ENCODE data around the gene COL5A2. TPM values are rescaled to one million over a fixed set of nuclear protein-coding genes. Genes with fewer than 3 reads are reported as not detected.

Gene COL5A2
- total and polyA plus RNA-seq, 9 of the 15 experiments (the other 6 are each of a cell fraction or from before 2014, with no cell fraction given) = 0.01 to 0.54 (median 0.19) TPM

DNA sequence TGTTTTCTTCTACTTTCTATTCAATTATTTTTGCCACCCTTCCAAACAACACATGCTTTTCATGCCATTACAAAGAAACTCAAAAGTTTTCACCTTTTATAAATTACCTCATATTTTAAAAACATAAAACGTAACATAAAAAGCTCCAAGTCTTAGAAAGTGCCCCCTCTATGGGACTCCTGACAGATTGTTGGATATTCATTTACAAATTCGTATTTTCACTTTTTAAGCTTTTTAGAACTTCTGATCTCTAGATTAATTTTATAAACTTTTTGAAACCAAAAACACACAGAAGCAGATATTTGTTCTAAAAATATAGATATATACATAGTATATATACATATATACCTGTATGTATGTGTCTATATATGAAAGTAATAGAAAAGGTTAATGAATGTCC is 1.5 kb downstream of the COL5A2 start:
- Histone ChIP-seq H4K20me1 (replicated peaks; ENCODE audit: control insufficient read depth, insufficient read depth, low read length) (no peaks in the 10 kb centered on the region), H3K27me3 (ENCODE audit: control insufficient read depth in 2 of 2, insufficient read depth in 2 of 2, low read length in 2 of 2) (no peaks in the 10 kb centered on the region), H3K79me2 (ENCODE audit: control insufficient read depth, insufficient read depth, low read length) (no peaks in the 10 kb centered on the region), H3K27ac (ENCODE audit: extremely low read depth, low read depth, low read length) (no peak overlapping the region), H3K36me3 (ENCODE audit: control insufficient read depth, insufficient read depth, low read length) (no peaks in the 10 kb centered on the region), H3K4me1 (replicated peaks in 1 of 2; ENCODE audit: control insufficient read depth in 2 of 2, insufficient read depth in 2 of 2, low read length in 2 of 2) (no peaks in the 10 kb centered on the region), H3K9me1 (ENCODE audit: control insufficient read depth, insufficient read depth, low read length) (no peaks in the 10 kb centered on the region), H3K4me3 (no peak overlapping the region), H2AFZ (ENCODE audit: low read depth, low read length) (no peak overlapping the region), H3K4me2 (ENCODE audit: insufficient read depth, low read length) (no peak overlapping the region), H3K9ac (ENCODE audit: insufficient read depth in 1 of 2, low read depth in 2 of 2, low read length in 2 of 2) (no peak overlapping the region), H3K9me3 (replicated peaks; ENCODE audit: control insufficient read depth, insufficient read depth, low read depth, low read length) (no peaks in the 10 kb centered on the region)
- ChIA-PET POLR2A (no interaction called here), CTCF (ENCODE audit: low intra/inter-chr PET ratio) (no interaction called here)
- BruUV-seq (replicated peaks) = no TSS peak
- intact Hi-C loops (cut with micrococcal nuclease) = no loop called here
- FAIRE-seq (no peak), ATAC-seq (no peak), DNase-seq (ENCODE audit: extremely low read depth in 1 of 4, low spot score in 3 of 4) (no peak)
- 0% methylated on average over 2 of the region's 2 CpGs for WGBS (ENCODE audit: insufficient coverage, low coverage, missing lambda C conversion rate)
- in situ Hi-C loops (cut with MboI) = no loop called here
- TF ChIP-seq MCM3 (IDR thresholded peaks at IDR 0.05) = no peak
- TF ChIP-seq ZNF408 (CRISPR knock-in tag; IDR thresholded peaks at IDR 0.05; ENCODE audit: low read depth) = no peak
- no peak for TF ChIP-seq SP2 (IDR thresholded peaks at IDR 0.05; ENCODE audit: extremely low read depth, low read depth, low read length, poor library complexity, severe bottlenecking)
- no peak for TF ChIP-seq ZNF445 (CRISPR knock-in tag; IDR thresholded peaks at IDR 0.05; ENCODE audit: low read depth)
- TF ChIP-seq, protein P1, sequence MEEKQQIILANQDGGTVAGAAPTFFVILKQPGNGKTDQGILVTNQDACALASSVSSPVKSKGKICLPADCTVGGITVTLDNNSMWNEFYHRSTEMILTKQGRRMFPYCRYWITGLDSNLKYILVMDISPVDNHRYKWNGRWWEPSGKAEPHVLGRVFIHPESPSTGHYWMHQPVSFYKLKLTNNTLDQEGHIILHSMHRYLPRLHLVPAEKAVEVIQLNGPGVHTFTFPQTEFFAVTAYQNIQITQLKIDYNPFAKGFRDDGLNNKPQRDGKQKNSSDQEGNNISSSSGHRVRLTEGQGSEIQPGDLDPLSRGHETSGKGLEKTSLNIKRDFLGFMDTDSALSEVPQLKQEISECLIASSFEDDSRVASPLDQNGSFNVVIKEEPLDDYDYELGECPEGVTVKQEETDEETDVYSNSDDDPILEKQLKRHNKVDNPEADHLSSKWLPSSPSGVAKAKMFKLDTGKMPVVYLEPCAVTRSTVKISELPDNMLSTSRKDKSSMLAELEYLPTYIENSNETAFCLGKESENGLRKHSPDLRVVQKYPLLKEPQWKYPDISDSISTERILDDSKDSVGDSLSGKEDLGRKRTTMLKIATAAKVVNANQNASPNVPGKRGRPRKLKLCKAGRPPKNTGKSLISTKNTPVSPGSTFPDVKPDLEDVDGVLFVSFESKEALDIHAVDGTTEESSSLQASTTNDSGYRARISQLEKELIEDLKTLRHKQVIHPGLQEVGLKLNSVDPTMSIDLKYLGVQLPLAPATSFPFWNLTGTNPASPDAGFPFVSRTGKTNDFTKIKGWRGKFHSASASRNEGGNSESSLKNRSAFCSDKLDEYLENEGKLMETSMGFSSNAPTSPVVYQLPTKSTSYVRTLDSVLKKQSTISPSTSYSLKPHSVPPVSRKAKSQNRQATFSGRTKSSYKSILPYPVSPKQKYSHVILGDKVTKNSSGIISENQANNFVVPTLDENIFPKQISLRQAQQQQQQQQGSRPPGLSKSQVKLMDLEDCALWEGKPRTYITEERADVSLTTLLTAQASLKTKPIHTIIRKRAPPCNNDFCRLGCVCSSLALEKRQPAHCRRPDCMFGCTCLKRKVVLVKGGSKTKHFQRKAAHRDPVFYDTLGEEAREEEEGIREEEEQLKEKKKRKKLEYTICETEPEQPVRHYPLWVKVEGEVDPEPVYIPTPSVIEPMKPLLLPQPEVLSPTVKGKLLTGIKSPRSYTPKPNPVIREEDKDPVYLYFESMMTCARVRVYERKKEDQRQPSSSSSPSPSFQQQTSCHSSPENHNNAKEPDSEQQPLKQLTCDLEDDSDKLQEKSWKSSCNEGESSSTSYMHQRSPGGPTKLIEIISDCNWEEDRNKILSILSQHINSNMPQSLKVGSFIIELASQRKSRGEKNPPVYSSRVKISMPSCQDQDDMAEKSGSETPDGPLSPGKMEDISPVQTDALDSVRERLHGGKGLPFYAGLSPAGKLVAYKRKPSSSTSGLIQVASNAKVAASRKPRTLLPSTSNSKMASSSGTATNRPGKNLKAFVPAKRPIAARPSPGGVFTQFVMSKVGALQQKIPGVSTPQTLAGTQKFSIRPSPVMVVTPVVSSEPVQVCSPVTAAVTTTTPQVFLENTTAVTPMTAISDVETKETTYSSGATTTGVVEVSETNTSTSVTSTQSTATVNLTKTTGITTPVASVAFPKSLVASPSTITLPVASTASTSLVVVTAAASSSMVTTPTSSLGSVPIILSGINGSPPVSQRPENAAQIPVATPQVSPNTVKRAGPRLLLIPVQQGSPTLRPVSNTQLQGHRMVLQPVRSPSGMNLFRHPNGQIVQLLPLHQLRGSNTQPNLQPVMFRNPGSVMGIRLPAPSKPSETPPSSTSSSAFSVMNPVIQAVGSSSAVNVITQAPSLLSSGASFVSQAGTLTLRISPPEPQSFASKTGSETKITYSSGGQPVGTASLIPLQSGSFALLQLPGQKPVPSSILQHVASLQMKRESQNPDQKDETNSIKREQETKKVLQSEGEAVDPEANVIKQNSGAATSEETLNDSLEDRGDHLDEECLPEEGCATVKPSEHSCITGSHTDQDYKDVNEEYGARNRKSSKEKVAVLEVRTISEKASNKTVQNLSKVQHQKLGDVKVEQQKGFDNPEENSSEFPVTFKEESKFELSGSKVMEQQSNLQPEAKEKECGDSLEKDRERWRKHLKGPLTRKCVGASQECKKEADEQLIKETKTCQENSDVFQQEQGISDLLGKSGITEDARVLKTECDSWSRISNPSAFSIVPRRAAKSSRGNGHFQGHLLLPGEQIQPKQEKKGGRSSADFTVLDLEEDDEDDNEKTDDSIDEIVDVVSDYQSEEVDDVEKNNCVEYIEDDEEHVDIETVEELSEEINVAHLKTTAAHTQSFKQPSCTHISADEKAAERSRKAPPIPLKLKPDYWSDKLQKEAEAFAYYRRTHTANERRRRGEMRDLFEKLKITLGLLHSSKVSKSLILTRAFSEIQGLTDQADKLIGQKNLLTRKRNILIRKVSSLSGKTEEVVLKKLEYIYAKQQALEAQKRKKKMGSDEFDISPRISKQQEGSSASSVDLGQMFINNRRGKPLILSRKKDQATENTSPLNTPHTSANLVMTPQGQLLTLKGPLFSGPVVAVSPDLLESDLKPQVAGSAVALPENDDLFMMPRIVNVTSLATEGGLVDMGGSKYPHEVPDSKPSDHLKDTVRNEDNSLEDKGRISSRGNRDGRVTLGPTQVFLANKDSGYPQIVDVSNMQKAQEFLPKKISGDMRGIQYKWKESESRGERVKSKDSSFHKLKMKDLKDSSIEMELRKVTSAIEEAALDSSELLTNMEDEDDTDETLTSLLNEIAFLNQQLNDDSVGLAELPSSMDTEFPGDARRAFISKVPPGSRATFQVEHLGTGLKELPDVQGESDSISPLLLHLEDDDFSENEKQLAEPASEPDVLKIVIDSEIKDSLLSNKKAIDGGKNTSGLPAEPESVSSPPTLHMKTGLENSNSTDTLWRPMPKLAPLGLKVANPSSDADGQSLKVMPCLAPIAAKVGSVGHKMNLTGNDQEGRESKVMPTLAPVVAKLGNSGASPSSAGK (IDR thresholded peaks at IDR 0.05) = no peak
- TF ChIP-seq, protein P2, sequence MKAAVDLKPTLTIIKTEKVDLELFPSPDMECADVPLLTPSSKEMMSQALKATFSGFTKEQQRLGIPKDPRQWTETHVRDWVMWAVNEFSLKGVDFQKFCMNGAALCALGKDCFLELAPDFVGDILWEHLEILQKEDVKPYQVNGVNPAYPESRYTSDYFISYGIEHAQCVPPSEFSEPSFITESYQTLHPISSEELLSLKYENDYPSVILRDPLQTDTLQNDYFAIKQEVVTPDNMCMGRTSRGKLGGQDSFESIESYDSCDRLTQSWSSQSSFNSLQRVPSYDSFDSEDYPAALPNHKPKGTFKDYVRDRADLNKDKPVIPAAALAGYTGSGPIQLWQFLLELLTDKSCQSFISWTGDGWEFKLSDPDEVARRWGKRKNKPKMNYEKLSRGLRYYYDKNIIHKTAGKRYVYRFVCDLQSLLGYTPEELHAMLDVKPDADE (conservative IDR thresholded peaks at IDR 0.05; ENCODE audit: control insufficient read depth, low read depth, low read length) = no peak
- TF ChIP-seq DPF2 (IDR thresholded peaks at IDR 0.05) = no peak
- TF ChIP-seq KLF1 (tag; IDR thresholded peaks at IDR 0.05) = no peak
- TF ChIP-seq, protein P3, sequence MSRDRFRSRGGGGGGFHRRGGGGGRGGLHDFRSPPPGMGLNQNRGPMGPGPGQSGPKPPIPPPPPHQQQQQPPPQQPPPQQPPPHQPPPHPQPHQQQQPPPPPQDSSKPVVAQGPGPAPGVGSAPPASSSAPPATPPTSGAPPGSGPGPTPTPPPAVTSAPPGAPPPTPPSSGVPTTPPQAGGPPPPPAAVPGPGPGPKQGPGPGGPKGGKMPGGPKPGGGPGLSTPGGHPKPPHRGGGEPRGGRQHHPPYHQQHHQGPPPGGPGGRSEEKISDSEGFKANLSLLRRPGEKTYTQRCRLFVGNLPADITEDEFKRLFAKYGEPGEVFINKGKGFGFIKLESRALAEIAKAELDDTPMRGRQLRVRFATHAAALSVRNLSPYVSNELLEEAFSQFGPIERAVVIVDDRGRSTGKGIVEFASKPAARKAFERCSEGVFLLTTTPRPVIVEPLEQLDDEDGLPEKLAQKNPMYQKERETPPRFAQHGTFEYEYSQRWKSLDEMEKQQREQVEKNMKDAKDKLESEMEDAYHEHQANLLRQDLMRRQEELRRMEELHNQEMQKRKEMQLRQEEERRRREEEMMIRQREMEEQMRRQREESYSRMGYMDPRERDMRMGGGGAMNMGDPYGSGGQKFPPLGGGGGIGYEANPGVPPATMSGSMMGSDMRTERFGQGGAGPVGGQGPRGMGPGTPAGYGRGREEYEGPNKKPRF (IDR thresholded peaks at IDR 0.05; ENCODE audit: low read depth, low read length) = no peak
